PFSK-1 (cell line): ENCODE data around the gene EMILIN3.

Source experiments
- FOXP2 ChIP-seq: optimal IDR thresholded peaks from 2 replicates; pipeline ENCODE3; 2011; ENCODE audit warnings: borderline replicate concordance, control low read depth, inconsistent platforms; ENCODE audit not compliant: insufficient read depth; ENCODE audit errors: extremely low read length, extremely low read depth
- POLR2AphosphoS5 ChIP-seq: IDR thresholded peaks from 2 replicates; pipeline ENCODE4 v1.6.1; 2012; ENCODE audit warnings: low read depth, mild to moderate bottlenecking, control low read depth, low read length, moderate library complexity
- SIN3A ChIP-seq: IDR thresholded peaks from 2 replicates; pipeline ENCODE4 v1.6.1; 2012; ENCODE audit warnings: mild to moderate bottlenecking, low read length, moderate library complexity, borderline replicate concordance; ENCODE audit not compliant: insufficient read depth
- TAF1 ChIP-seq: IDR thresholded peaks from 2 replicates; pipeline ENCODE4 v1.6.1; 2012; ENCODE audit warnings: low read length, control low read depth, borderline replicate concordance; ENCODE audit not compliant: insufficient read depth
- TF ChIP-seq, protein P1 (sequence below), 2 experiments: IDR thresholded peaks; 2 replicates each; pipeline versions ENCODE4 v1.6.1 to v1.8.0; 2011 to 2012; ENCODE audit warnings: low read depth in 2 of 2, low read length in 2 of 2, control low read depth in 1 of 2, inconsistent platforms in 1 of 2, mild to moderate bottlenecking in 1 of 2, moderate library complexity in 1 of 2; ENCODE audit not compliant: insufficient read depth in 1 of 2

DNA sequence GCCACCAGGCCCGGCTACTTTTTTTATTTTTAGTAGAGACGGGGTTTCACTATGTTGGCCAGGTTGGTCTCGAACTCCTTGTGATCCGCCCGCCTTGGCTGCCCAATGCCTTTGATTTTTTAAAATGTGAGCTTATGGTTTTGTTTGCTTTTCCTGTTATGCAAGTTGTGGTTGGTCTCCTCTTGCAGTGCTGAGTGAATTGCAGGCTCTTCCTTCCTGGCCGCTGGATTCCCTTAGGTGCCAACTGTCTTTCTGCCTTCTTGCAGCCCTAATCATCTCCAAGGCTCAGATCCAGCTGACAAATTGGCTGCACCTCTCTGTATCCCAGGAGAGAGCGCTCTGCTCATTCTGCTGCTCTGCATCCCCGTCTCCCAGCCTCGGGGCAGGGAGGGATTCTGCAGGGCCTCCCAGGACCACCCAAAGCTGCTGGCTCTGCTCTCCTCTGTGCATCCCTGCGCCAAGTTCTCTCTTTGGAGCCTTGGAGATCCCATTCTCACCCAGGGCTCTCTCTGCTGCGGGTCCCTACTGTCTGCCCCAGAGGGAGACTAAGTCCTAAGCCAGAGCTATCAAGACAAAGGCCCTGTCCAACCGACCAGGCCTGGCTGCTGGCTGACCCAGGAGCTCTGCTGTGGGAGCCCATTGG lies 14.1 kb upstream of the EMILIN3 start:
- TF ChIP-seq TAF1 (no peak), SIN3A (no peak), POLR2AphosphoS5 (no peak), FOXP2 (no peak)
- TF ChIP-seq, protein P1, sequence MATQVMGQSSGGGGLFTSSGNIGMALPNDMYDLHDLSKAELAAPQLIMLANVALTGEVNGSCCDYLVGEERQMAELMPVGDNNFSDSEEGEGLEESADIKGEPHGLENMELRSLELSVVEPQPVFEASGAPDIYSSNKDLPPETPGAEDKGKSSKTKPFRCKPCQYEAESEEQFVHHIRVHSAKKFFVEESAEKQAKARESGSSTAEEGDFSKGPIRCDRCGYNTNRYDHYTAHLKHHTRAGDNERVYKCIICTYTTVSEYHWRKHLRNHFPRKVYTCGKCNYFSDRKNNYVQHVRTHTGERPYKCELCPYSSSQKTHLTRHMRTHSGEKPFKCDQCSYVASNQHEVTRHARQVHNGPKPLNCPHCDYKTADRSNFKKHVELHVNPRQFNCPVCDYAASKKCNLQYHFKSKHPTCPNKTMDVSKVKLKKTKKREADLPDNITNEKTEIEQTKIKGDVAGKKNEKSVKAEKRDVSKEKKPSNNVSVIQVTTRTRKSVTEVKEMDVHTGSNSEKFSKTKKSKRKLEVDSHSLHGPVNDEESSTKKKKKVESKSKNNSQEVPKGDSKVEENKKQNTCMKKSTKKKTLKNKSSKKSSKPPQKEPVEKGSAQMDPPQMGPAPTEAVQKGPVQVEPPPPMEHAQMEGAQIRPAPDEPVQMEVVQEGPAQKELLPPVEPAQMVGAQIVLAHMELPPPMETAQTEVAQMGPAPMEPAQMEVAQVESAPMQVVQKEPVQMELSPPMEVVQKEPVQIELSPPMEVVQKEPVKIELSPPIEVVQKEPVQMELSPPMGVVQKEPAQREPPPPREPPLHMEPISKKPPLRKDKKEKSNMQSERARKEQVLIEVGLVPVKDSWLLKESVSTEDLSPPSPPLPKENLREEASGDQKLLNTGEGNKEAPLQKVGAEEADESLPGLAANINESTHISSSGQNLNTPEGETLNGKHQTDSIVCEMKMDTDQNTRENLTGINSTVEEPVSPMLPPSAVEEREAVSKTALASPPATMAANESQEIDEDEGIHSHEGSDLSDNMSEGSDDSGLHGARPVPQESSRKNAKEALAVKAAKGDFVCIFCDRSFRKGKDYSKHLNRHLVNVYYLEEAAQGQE (IDR thresholded peaks at IDR 0.05; ENCODE audit: insufficient read depth in 1 of 2, low read depth in 2 of 2, low read length in 2 of 2), result no peak
